Measurements from ENCODE around the gene ANKHD1. TPM values are rescaled to one million over a fixed set of nuclear protein-coding genes. Genes with fewer than 3 reads are reported as not detected.

ANKHD1 gene
- total RNA-seq, 1 experiment from 2014 or later = 109 TPM

DNA sequence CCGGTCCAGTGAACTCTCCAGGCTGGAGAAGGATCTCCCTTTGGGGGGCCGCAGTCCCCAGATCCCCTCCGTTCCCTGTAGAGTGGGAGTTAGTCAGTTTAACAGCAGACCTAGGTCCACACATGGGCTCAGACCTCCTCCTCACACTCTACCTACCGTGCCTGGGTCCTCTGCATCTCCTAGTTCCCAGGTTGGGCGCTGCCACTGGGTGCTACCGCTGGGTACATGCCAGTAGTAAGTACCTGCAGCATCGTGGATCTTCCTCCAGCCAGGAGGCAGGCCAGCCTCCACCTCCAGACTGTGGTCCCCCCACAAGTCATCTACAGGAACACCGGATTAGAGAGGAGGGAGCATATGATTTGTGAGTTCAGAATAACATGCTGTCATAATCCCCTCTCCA is 162.0 kb downstream of the ANKHD1 start:
- H3K27ac ChIP-seq = peak overlapping the region; percentile 56; the same call in 1 of the 2 replicates

DNA sequence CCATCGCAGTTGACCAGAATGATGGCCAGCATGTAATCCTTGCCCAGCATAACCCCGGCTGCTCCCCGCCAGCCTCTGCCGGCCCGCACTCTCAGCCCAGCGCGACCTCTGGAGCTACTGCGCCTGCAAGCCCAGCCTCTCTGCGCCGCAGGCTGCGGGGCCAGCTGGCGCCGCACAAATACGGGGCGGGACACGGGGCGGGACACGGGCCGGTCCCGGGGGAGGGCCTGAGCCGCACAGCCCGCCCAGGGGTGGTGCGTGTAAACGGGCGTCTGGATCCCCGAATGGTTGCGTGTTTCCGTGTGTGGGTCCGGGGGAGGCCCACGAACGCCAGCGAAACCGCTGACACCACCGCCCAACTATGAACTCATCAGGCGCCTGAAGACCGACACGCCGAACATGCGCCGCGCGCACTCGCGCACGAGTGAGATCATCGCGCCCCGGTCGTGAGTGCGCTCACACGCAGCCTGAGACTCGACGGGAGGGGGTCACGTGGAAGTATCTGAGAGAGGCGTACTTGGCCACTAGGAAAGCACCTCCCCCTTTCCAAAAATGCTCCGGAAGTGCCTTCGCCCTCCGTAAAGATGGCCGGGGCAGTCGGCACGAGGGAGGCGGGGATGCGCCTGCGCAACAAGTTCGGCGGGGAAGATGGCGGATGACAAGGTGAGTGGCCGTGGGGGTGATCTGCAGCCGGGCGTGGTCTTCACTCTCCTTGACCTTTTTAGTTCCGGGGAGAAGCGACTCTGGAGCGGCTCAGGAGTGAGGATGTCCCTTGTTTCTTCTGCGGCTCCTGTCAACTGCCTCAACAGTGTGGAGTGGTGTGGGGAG is 162.8 kb downstream of the ANKHD1 start, which contains the start of the genes APBB3 and SLC35A4:
Gene APBB3 (minus strand): TSS at position 403 of the 828 bp plus-strand sequence. CDS start 353 bp downstream, at position 50.
Gene SLC35A4 (plus strand): TSS at position 633 of the 828 bp plus-strand sequence. CDS start 2,342 bp downstream, outside the sequence.
- H3K27me3 ChIP-seq (ENCODE audit: insufficient read depth, low read depth) = no peaks in the 10 kb centered on the region
- no peaks in the 10 kb centered on the region for H3F3A ChIP-seq (ENCODE audit: insufficient read depth, low read depth)
- H4K20me1 ChIP-seq (ENCODE audit: insufficient read depth) = no peaks in the 10 kb centered on the region
- POLR2A ChIA-PET (ENCODE audit: unreplicated experiment) = interaction anchor here (0.6 kb wide), 2 partner anchors 68 to 171 kb away, joined by 3 to 34 read pairs; no protein-coding TSS in a partner anchor
- intact Hi-C loops (cut with micrococcal nuclease; ENCODE audit: unreplicated experiment) = loop anchor here (2.0 kb wide), 2 partner anchors 74 to 82 kb away; partner anchors contain the start of genes IK, NDUFA2 and TMCO6
- peak within 1 kb of the TSS; percentile 56 for H3K27ac ChIP-seq
- H3K4me2 ChIP-seq = peak within 1 kb of the TSS; percentile 92
- BruUV-seq (replicated peaks) = no TSS peak
- CTCF ChIA-PET = interaction anchor here (0.5 kb wide), 1 partner anchor 1054 kb away, joined by 3 read pairs; the partner anchor contains the start of gene DIAPH1
- H2AFZ ChIP-seq = peak within 1 kb of the TSS; percentile 85
- DNase-seq = peak; percentile 87 to 92
- H3K9me3 ChIP-seq (ENCODE audit: insufficient read depth, low read depth) = no peaks in the 10 kb centered on the region
- no peaks in the 10 kb centered on the region for H3K9me2 ChIP-seq (ENCODE audit: insufficient read depth)
- peak within 1 kb of the TSS; percentile 76 for H3K4me3 ChIP-seq
- H3K79me2 ChIP-seq (ENCODE audit: low read depth) = peaks cover 21% of the 10 kb centered on the region
- H3K36me3 ChIP-seq (ENCODE audit: low read depth) = no peaks in the 10 kb centered on the region
- TF ChIP-seq, protein P1, sequence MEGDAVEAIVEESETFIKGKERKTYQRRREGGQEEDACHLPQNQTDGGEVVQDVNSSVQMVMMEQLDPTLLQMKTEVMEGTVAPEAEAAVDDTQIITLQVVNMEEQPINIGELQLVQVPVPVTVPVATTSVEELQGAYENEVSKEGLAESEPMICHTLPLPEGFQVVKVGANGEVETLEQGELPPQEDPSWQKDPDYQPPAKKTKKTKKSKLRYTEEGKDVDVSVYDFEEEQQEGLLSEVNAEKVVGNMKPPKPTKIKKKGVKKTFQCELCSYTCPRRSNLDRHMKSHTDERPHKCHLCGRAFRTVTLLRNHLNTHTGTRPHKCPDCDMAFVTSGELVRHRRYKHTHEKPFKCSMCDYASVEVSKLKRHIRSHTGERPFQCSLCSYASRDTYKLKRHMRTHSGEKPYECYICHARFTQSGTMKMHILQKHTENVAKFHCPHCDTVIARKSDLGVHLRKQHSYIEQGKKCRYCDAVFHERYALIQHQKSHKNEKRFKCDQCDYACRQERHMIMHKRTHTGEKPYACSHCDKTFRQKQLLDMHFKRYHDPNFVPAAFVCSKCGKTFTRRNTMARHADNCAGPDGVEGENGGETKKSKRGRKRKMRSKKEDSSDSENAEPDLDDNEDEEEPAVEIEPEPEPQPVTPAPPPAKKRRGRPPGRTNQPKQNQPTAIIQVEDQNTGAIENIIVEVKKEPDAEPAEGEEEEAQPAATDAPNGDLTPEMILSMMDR (conservative IDR thresholded peaks at IDR 0.05) = no peak
- TF ChIP-seq EZH2 (IDR thresholded peaks at IDR 0.05; ENCODE audit: low read depth) = no peak
- peaks cover 14% of the 10 kb centered on the region for H3K4me1 ChIP-seq (replicated peaks; ENCODE audit: insufficient read depth)

More for the DNA sequence above, 162.0 kb downstream of the ANKHD1 start:
- no peaks in the 10 kb centered on the region for H3K36me3 ChIP-seq (ENCODE audit: low read depth)
- ChIA-PET POLR2A (ENCODE audit: unreplicated experiment) (interaction anchor here (0.6 kb wide), 1 partner anchor 170 kb away, joined by 34 read pairs; no protein-coding TSS in a partner anchor), CTCF (interaction anchor here (0.5 kb wide), 1 partner anchor 1055 kb away, joined by 3 read pairs; the partner anchor contains the start of gene DIAPH1)
- H3K27me3 ChIP-seq (ENCODE audit: insufficient read depth, low read depth) = no peaks in the 10 kb centered on the region
- 0 out of 2 replicates have a peak, but pooled peaks cover 3% of the 10 kb centered on the region for H3F3A ChIP-seq (ENCODE audit: insufficient read depth, low read depth)
- peaks cover 21% of the 10 kb centered on the region for H3K79me2 ChIP-seq (ENCODE audit: low read depth)
- H2AFZ ChIP-seq = peak overlapping the region; percentile 85
- no peaks in the 10 kb centered on the region for H3K9me2 ChIP-seq (ENCODE audit: insufficient read depth)
- no peaks in the 10 kb centered on the region for H4K20me1 ChIP-seq (ENCODE audit: insufficient read depth)
- intact Hi-C loops (cut with micrococcal nuclease; ENCODE audit: unreplicated experiment) = no loop called here
- peaks cover 14% of the 10 kb centered on the region for H3K4me1 ChIP-seq (replicated peaks; ENCODE audit: insufficient read depth)
- DNase-seq = no peak
- H3K4me2 ChIP-seq = peak overlapping the region; percentile 92
- peak overlapping the region; percentile 76 for H3K4me3 ChIP-seq
- TF ChIP-seq, protein P1 (conservative IDR thresholded peaks at IDR 0.05) = no peak
- TF ChIP-seq EZH2 (IDR thresholded peaks at IDR 0.05; ENCODE audit: low read depth) = no peak
- BruUV-seq (replicated peaks) = TSS peak; percentile 54
- H3K9me3 ChIP-seq (ENCODE audit: insufficient read depth, low read depth) = no peaks in the 10 kb centered on the region

DNA sequence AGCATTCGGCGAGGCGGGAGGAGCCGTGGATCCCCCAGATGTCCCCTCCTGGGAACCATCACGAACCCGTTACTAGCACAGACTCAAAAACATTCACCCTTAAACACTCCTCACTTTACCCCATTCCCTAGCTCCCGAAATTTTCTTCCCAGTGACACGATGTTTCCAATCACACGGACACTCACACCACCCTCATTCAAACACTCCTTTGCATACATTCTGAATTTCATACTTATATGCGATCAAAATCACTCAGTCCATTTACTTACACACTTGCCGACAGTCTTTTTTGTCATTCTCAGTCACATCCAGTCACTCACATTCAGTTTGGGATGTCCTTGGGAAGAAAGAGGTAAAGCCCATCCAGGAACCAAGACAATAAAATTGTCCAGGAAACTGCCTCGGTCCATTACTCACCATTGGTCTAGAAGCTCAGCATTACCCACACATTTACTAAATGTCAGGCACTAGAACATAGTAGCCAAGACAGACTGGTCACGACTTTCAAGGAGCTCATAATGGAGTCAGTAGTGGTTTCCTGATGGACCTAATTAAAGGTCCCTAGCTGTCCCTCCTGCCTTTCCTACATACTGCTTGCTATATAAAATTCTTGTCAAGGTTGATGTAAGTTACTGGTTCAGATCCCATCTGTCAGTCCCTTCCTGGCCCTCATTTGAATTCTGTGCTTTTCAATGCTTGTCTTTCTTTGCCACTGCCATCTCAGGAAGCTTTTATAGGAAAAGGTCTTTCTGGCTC is 163.6 kb downstream of the ANKHD1 start:
- H3F3A ChIP-seq (ENCODE audit: insufficient read depth, low read depth) = no peaks in the 10 kb centered on the region
- H3K27me3 ChIP-seq (ENCODE audit: insufficient read depth, low read depth) = no peaks in the 10 kb centered on the region
- H3K27ac ChIP-seq = peak overlapping the region; percentile 56
- H4K20me1 ChIP-seq (ENCODE audit: insufficient read depth) = no peaks in the 10 kb centered on the region
- no peak for DNase-seq
- no peaks in the 10 kb centered on the region for H3K9me2 ChIP-seq (ENCODE audit: insufficient read depth)
- H3K36me3 ChIP-seq (ENCODE audit: low read depth) = no peaks in the 10 kb centered on the region
- no peaks in the 10 kb centered on the region for H3K9me3 ChIP-seq (ENCODE audit: insufficient read depth, low read depth)
- peak overlapping the region; percentile 76 for H3K4me3 ChIP-seq
- CTCF ChIA-PET = interaction anchor here (0.9 kb wide), 1 partner anchor 14 kb away, joined by 5 read pairs; no protein-coding TSS in a partner anchor
- TSS peak; percentile 46 for BruUV-seq (replicated peaks)
- POLR2A ChIA-PET (ENCODE audit: unreplicated experiment) = interaction anchor here (1.0 kb wide), 1 partner anchor 602 kb away, joined by 5 read pairs; no protein-coding TSS in a partner anchor
- H3K4me1 ChIP-seq (replicated peaks; ENCODE audit: insufficient read depth) = peaks cover 14% of the 10 kb centered on the region
- TF ChIP-seq EZH2 (IDR thresholded peaks at IDR 0.05; ENCODE audit: low read depth) = no peak
- TF ChIP-seq, protein P1 (conservative IDR thresholded peaks at IDR 0.05) = no peak
- peak overlapping the region; percentile 92 for H3K4me2 ChIP-seq
- intact Hi-C loops (cut with micrococcal nuclease; ENCODE audit: unreplicated experiment) = loop anchor here (2.0 kb wide), 2 partner anchors 74 to 82 kb away; partner anchors contain the start of genes IK, NDUFA2 and TMCO6
- peak overlapping the region; percentile 85 for H2AFZ ChIP-seq
- peaks cover 21% of the 10 kb centered on the region for H3K79me2 ChIP-seq (ENCODE audit: low read depth)
